GM12873 (cell line): ENCODE measurements around the gene PTPN13.

Experiments used
- CTCF ChIP-seq: IDR thresholded peaks from 2 replicates; pipeline ENCODE4 v1.5.1; 2012; ENCODE audit warnings: low read depth, mild to moderate bottlenecking, moderate library complexity, low read length, control low read depth; ENCODE audit not compliant: insufficient read depth; ENCODE audit errors: missing control alignments

Gene PTPN13

GRCh38 chr4:86630629-86631028 is 36.5 kb downstream of the PTPN13 start:
- no peak for TF ChIP-seq CTCF

- no peak for TF ChIP-seq CTCF
These were observed 37.1 kb downstream of the PTPN13 start for GRCh38 chr4:86631166-86631565.

- no peak for TF ChIP-seq CTCF
These were observed 39.7 kb downstream of the PTPN13 start for GRCh38 chr4:86633854-86634253.

GRCh38 chr4:86640469-86640868 is 46.4 kb downstream of the PTPN13 start:
- TF ChIP-seq CTCF: no peak

- no peak for TF ChIP-seq CTCF
These were observed 47.5 kb downstream of the PTPN13 start for GRCh38 chr4:86641516-86642090.

GRCh38 chr4:86644892-86645291 is 50.8 kb downstream of the PTPN13 start:
- no peak for TF ChIP-seq CTCF

GRCh38 chr4:86652332-86652932 is 58.3 kb downstream of the PTPN13 start:
- TF ChIP-seq CTCF: no peak
